Thyroid gland (tissue), 4 donors: ENCODE measurements around the gene SPRED2. TPM values are rescaled to one million over a fixed set of nuclear protein-coding genes. Genes with fewer than 3 reads are reported as not detected.

Experiments
- DNase-seq, 2 donors: peaks; one replicate each; pipeline ENCODE4 v3.0.0-alpha.2; 2019
- H3K27ac ChIP-seq, 3 donors: fragments of 200-600 bp; sonication (generic); 1 replicate in 2 of 3; 2 replicates in 1 of 3; pipeline ENCODE4 v1.5.1; 2016 to 2019; ENCODE audit warnings: mild to moderate bottlenecking in 1 of 3, moderate library complexity in 1 of 3
- H3K27me3 ChIP-seq: fragments of 200-600 bp; sonication (generic); one replicate; pipeline ENCODE4 v1.5.1; 2019
- H3K36me3 ChIP-seq, 2 donors: fragments of 200-600 bp; sonication (generic); one replicate each; pipeline ENCODE4 v1.5.1; 2016 to 2019
- H3K4me1 ChIP-seq, 2 donors: fragments of 200-600 bp; sonication (generic); one replicate each; pipeline ENCODE4 v1.5.1; 2017 to 2019
- H3K4me3 ChIP-seq, 3 donors: fragments of 200-600 bp; sonication (generic); replicated peaks in 1 of 3; 1 replicate in 2 of 3; 2 replicates in 1 of 3; pipeline ENCODE4 v1.5.1; 2016; ENCODE audit warnings: mild to moderate bottlenecking in 1 of 3
- H3K9me3 ChIP-seq: fragments of 200-600 bp; sonication (generic); one replicate; pipeline ENCODE4 v1.5.1; 2017
- CTCF ChIP-seq, 6 experiments: fragments of 200-600 bp in 3 of 6; fragments of 450-650 bp in 3 of 6; sonication (generic) in 3 of 6; IDR thresholded peaks; one replicate each; pipeline ENCODE4 v1.5.1; 2016 to 2019; ENCODE audit warnings: antibody characterized with exemption in 6 of 6, mild to moderate bottlenecking in 2 of 6, inconsistent platforms in 1 of 6, moderate library complexity in 1 of 6
- POLR2A ChIP-seq, 2 donors: fragments of 450-650 bp; IDR thresholded peaks; one replicate each; pipeline ENCODE4 v1.6.1; 2017; ENCODE audit warnings: antibody characterized with exemption in 2 of 2, mild to moderate bottlenecking in 2 of 2, moderate library complexity in 1 of 2
- WGBS, 2 donors: methylation state at CpG; one replicate each; pipeline ENCODE4 v1.1.5; 2017; 5-methylcytosine and 5-hydroxymethylcytosine counted together
- intact Hi-C: fragments of 100-400 bp; cut with DNase I; formaldehyde crosslinking; loops from one replicate; pipeline ENCODE4 v1.15.1; 2023
- total RNA-seq, 4 donors: library from RNA; depleted of rRNA; stranded (reverse); fragments of >200 nt; gene quantifications; one replicate each; pipeline ENCODE4 v1.2.3, GENCODE V29; 2016

SPRED2 gene
- total RNA-seq, 4 donors from 2014 or later, result 18.8 to 44.0 (median 25.4) TPM

- intact Hi-C loops, result no loop called here
- TF ChIP-seq POLR2A (IDR thresholded peaks at IDR 0.05), result no peak
- no peak for TF ChIP-seq CTCF (IDR thresholded peaks at IDR 0.05)
- no peaks in the 10 kb centered on the region for H3K4me1 ChIP-seq
- no peaks in the 10 kb centered on the region for H3K27me3 ChIP-seq
- H3K36me3 ChIP-seq, result no peaks in the 10 kb centered on the region
- H3K27ac ChIP-seq, result no peak overlapping the region
- no peaks in the 10 kb centered on the region for H3K9me3 ChIP-seq
- DNase-seq, result no peak
- H3K4me3 ChIP-seq, result no peak overlapping the region
These were observed 23.7 kb upstream of the SPRED2 start for GRCh38 chr2:65456064-65456463.

GRCh38 chr2:65453916-65454315 is 21.5 kb upstream of the SPRED2 start:
- DNase-seq, result no peak
- H3K9me3 ChIP-seq, result no peaks in the 10 kb centered on the region
- intact Hi-C loops, result no loop called here
- H3K4me3 ChIP-seq, result no peak overlapping the region
- TF ChIP-seq POLR2A (IDR thresholded peaks at IDR 0.05), result no peak
- no peak for TF ChIP-seq CTCF (IDR thresholded peaks at IDR 0.05)
- H3K27me3 ChIP-seq, result no peaks in the 10 kb centered on the region
- H3K4me1 ChIP-seq, result no peaks in the 10 kb centered on the region
- WGBS, 2 donors, result 85 to 93% methylated on average over 1 of the region's 1 CpG
- H3K27ac ChIP-seq, result no peak overlapping the region
- no peaks in the 10 kb centered on the region for H3K36me3 ChIP-seq

- no peaks in the 10 kb centered on the region for H3K36me3 ChIP-seq
- H3K4me1 ChIP-seq, result no peaks in the 10 kb centered on the region
- no peak overlapping the region for H3K4me3 ChIP-seq
- TF ChIP-seq CTCF (IDR thresholded peaks at IDR 0.05) (no peak), POLR2A (IDR thresholded peaks at IDR 0.05) (no peak)
- H3K27me3 ChIP-seq, result no peaks in the 10 kb centered on the region
- H3K27ac ChIP-seq, result no peak overlapping the region
- H3K9me3 ChIP-seq, result no peaks in the 10 kb centered on the region
- 62 to 69% methylated on average over 5 of the region's 5 CpGs for WGBS, 2 donors
- intact Hi-C loops, result no loop called here
- DNase-seq, result no peak
These were observed 19.9 kb upstream of the SPRED2 start for GRCh38 chr2:65452150-65452895.

- no peak overlapping the region for H3K4me3 ChIP-seq
- no peaks in the 10 kb centered on the region for H3K4me1 ChIP-seq
- H3K36me3 ChIP-seq, result no peaks in the 10 kb centered on the region
- intact Hi-C loops, result no loop called here
- DNase-seq, result no peak
- no peaks in the 10 kb centered on the region for H3K9me3 ChIP-seq
- TF ChIP-seq CTCF (IDR thresholded peaks at IDR 0.05) (no peak), POLR2A (IDR thresholded peaks at IDR 0.05) (no peak)
- WGBS, 2 donors, result 76 to 83% methylated on average over 1 of the region's 1 CpG
- no peaks in the 10 kb centered on the region for H3K27me3 ChIP-seq
- no peak overlapping the region for H3K27ac ChIP-seq
These were observed 18.4 kb upstream of the SPRED2 start for GRCh38 chr2:65450810-65451209.

GRCh38 chr2:65450393-65450792 is 18.0 kb upstream of the SPRED2 start:
- H3K4me1 ChIP-seq, result no peaks in the 10 kb centered on the region
- no peak overlapping the region for H3K4me3 ChIP-seq
- 91% methylated on average over 3 of the region's 3 CpGs for WGBS, 2 donors
- no peak overlapping the region for H3K27ac ChIP-seq
- TF ChIP-seq POLR2A (IDR thresholded peaks at IDR 0.05) (no peak), CTCF (IDR thresholded peaks at IDR 0.05) (no peak)
- no peaks in the 10 kb centered on the region for H3K27me3 ChIP-seq
- no peak for DNase-seq
- no peaks in the 10 kb centered on the region for H3K36me3 ChIP-seq
- intact Hi-C loops, result no loop called here
- H3K9me3 ChIP-seq, result no peaks in the 10 kb centered on the region
